ENCODE results near the gene CDC14A.

CDC14A gene

DNA sequence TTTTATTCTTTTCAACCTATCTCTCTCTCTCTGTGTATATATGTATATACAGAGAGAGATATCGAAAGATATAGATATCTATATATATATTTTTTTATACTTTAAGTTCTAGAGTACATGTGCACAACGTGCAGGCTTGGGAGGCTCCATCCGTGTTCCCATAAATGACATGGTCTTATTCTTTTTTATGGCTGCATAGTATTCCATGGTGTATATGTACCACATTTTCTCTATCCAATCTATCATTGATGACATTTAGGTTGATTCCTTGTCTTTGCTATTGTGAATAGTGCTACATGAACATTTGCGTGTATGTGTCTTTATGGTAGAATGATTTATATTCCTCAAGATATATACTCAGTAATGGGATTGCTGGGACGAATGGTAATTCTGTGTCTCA lies 130.4 kb downstream of the CDC14A start:
- Histone ChIP-seq H3K9me2 (ENCODE audit: low read depth, low read length) (no peaks in the 10 kb centered on the region), H3K9me3 (ENCODE audit: low read length) (no peaks in the 10 kb centered on the region), H3K27ac (ENCODE audit: low read depth, low read length, poor library complexity, severe bottlenecking) (no peak overlapping the region), H3K79me2 (ENCODE audit: insufficient read depth, low read length) (no peaks in the 10 kb centered on the region), H2AFZ (ENCODE audit: low read length) (no peak overlapping the region), H3K4me2 (ENCODE audit: low read length) (no peak overlapping the region), H3K36me3 (ENCODE audit: insufficient read depth, low read length) (no peaks in the 10 kb centered on the region), H4K20me1 (ENCODE audit: insufficient read depth, low read length) (no peaks in the 10 kb centered on the region), H3K4me1 (ENCODE audit: insufficient read depth, low read length, severe bottlenecking) (no peaks in the 10 kb centered on the region), H3K9ac (ENCODE audit: low read length) (no peak overlapping the region), H3F3A (ENCODE audit: insufficient read depth, low read length) (no peaks in the 10 kb centered on the region), H3K27me3 (ENCODE audit: insufficient read depth, low read length) (no peaks in the 10 kb centered on the region), H3K4me3 (ENCODE audit: low read depth, low read length, poor library complexity, severe bottlenecking) (no peak overlapping the region)
- TF ChIP-seq EZH2 (IDR thresholded peaks at IDR 0.05; ENCODE audit: borderline replicate concordance, low read length) (no peak), CTCF (IDR thresholded peaks at IDR 0.05; ENCODE audit: low read length) (no peak)

- Histone ChIP-seq H3K9me3 (ENCODE audit: low read length) (no peaks in the 10 kb centered on the region), H3K79me2 (ENCODE audit: insufficient read depth, low read length) (no peaks in the 10 kb centered on the region), H3K4me3 (ENCODE audit: low read depth, low read length, poor library complexity, severe bottlenecking) (no peak overlapping the region), H3K9ac (ENCODE audit: low read length) (no peak overlapping the region), H3K27me3 (ENCODE audit: insufficient read depth, low read length) (no peaks in the 10 kb centered on the region), H2AFZ (ENCODE audit: low read length) (no peak overlapping the region), H3K4me1 (ENCODE audit: insufficient read depth, low read length, severe bottlenecking) (no peaks in the 10 kb centered on the region), H3K27ac (ENCODE audit: low read depth, low read length, poor library complexity, severe bottlenecking) (no peak overlapping the region), H3F3A (ENCODE audit: insufficient read depth, low read length) (no peaks in the 10 kb centered on the region), H4K20me1 (ENCODE audit: insufficient read depth, low read length) (no peaks in the 10 kb centered on the region), H3K4me2 (ENCODE audit: low read length) (no peak overlapping the region), H3K36me3 (ENCODE audit: insufficient read depth, low read length) (no peaks in the 10 kb centered on the region), H3K9me2 (ENCODE audit: low read depth, low read length) (no peaks in the 10 kb centered on the region)
- TF ChIP-seq EZH2 (IDR thresholded peaks at IDR 0.05; ENCODE audit: borderline replicate concordance, low read length) (no peak), CTCF (IDR thresholded peaks at IDR 0.05; ENCODE audit: low read length) (no peak)
These were observed 130.9 kb downstream of the CDC14A start for GRCh38 chr1:100483230-100483629.

GRCh38 chr1:100485855-100486258 lies 133.6 kb downstream of the CDC14A start:
- Histone ChIP-seq H3K27ac (ENCODE audit: low read depth, low read length, poor library complexity, severe bottlenecking) (no peak overlapping the region), H3K4me2 (ENCODE audit: low read length) (no peak overlapping the region), H3K9ac (ENCODE audit: low read length) (no peak overlapping the region), H3K79me2 (ENCODE audit: insufficient read depth, low read length) (no peaks in the 10 kb centered on the region), H3K4me3 (ENCODE audit: low read depth, low read length, poor library complexity, severe bottlenecking) (no peak overlapping the region), H3K27me3 (ENCODE audit: insufficient read depth, low read length) (no peaks in the 10 kb centered on the region), H3K4me1 (ENCODE audit: insufficient read depth, low read length, severe bottlenecking) (no peaks in the 10 kb centered on the region), H3K9me2 (ENCODE audit: low read depth, low read length) (no peaks in the 10 kb centered on the region), H3K36me3 (ENCODE audit: insufficient read depth, low read length) (no peaks in the 10 kb centered on the region), H3K9me3 (ENCODE audit: low read length) (no peaks in the 10 kb centered on the region), H2AFZ (ENCODE audit: low read length) (no peak overlapping the region), H3F3A (ENCODE audit: insufficient read depth, low read length) (no peaks in the 10 kb centered on the region), H4K20me1 (ENCODE audit: insufficient read depth, low read length) (no peaks in the 10 kb centered on the region)
- no peak for TF ChIP-seq CTCF (IDR thresholded peaks at IDR 0.05; ENCODE audit: low read length)
